HEK293T (cell line): ENCODE data around the gene CLCNKA.
A peak's percentile ranks its signal among the peaks of the same experiment; 100 is the strongest.
"Not testable (repeated sequence)": the region's sequence is repeated elsewhere in the genome, so short reads cannot be mapped to it uniquely, and the experiment has no call there.

ENCODE experiments used
- CTCF ChIA-PET: fragments of 350-600 bp; formaldehyde crosslinking; extraction: SDS; loops from one replicate; lab custom pipeline; 2021; ENCODE audit warnings: antibody characterized with exemption, inconsistent platforms; lab: Yijun Ruan, JAX
- POLR2A ChIA-PET: fragments of 350-600 bp; formaldehyde crosslinking; extraction: SDS; loops from one replicate; lab custom pipeline; 2020; ENCODE audit warnings: antibody characterized with exemption, inconsistent platforms; lab: Yijun Ruan, JAX
- DNase-seq: peaks from one replicate; pipeline ENCODE4 v3.0.0; 2012; ENCODE audit warnings: mixed read lengths; ENCODE audit errors: extremely low spot score
- ARNT ChIP-seq: fragments of 450-650 bp; IDR thresholded peaks from 2 replicates; pipeline ENCODE4 v1.6.1; 2017; ENCODE audit warnings: mild to moderate bottlenecking
- BHLHE40 ChIP-seq: fragments of 450-650 bp; IDR thresholded peaks from 2 replicates; pipeline ENCODE4 v1.6.1; 2016; ENCODE audit warnings: mild to moderate bottlenecking, moderate library complexity, borderline replicate concordance
- CTBP1 ChIP-seq: fragments of 450-650 bp; IDR thresholded peaks from 2 replicates; pipeline ENCODE4 v1.6.1; 2016; ENCODE audit warnings: borderline replicate concordance
- ELF4 ChIP-seq: fragments of 450-650 bp; IDR thresholded peaks from 2 replicates; pipeline ENCODE4 v1.6.1; 2017; ENCODE audit warnings: antibody characterized with exemption
- FOXA1 ChIP-seq: fragments of 450-650 bp; IDR thresholded peaks from 2 replicates; pipeline ENCODE4 v1.6.1; 2016; ENCODE audit warnings: mild to moderate bottlenecking
- FOXK2 ChIP-seq: fragments of 450-650 bp; IDR thresholded peaks from 2 replicates; pipeline ENCODE4 v1.6.1; 2016; ENCODE audit warnings: mild to moderate bottlenecking
- FOXM1 ChIP-seq: fragments of 450-650 bp; IDR thresholded peaks from 2 replicates; pipeline ENCODE4 v1.6.1; 2017; ENCODE audit warnings: mild to moderate bottlenecking, borderline replicate concordance
- HDGF ChIP-seq: fragments of 450-650 bp; IDR thresholded peaks from 2 replicates; pipeline ENCODE4 v1.6.1; 2017; ENCODE audit warnings: antibody characterized with exemption, borderline replicate concordance
- L3MBTL2 ChIP-seq: fragments of 450-650 bp; conservative IDR thresholded peaks from 2 replicates; pipeline ENCODE4 v1.6.1; 2016; ENCODE audit warnings: mild to moderate bottlenecking
- LEF1 ChIP-seq: fragments of 450-650 bp; IDR thresholded peaks from 2 replicates; pipeline ENCODE4 v1.6.1; 2017; ENCODE audit warnings: mild to moderate bottlenecking, borderline replicate concordance
- NFRKB ChIP-seq: fragments of 450-650 bp; IDR thresholded peaks from 2 replicates; pipeline ENCODE4 v1.6.1; 2016; ENCODE audit warnings: mild to moderate bottlenecking, moderate library complexity
- SP1 ChIP-seq: fragments of 450-650 bp; IDR thresholded peaks from 2 replicates; pipeline ENCODE4 v1.6.1; 2017
- SUZ12 ChIP-seq: fragments of 450-650 bp; IDR thresholded peaks from 2 replicates; pipeline ENCODE4 v1.6.1; 2016; ENCODE audit warnings: mild to moderate bottlenecking
- TARDBP ChIP-seq: fragments of 450-650 bp; IDR thresholded peaks from 2 replicates; pipeline ENCODE4 v1.6.1; 2016
- ZNF384 ChIP-seq: fragments of 450-650 bp; IDR thresholded peaks from 2 replicates; pipeline ENCODE4 v1.6.1; 2016
- TF ChIP-seq, protein P1 (sequence below): fragments of 450-650 bp; IDR thresholded peaks from 2 replicates; pipeline ENCODE4 v1.6.1; 2016

CLCNKA gene

GRCh38 chr1:16046842-16047241 lies 25.0 kb downstream of the CLCNKA start:
- DNase-seq: no peak
- no peak for TF ChIP-seq ZNF384
- no peak for TF ChIP-seq SP1
- no peak for TF ChIP-seq LEF1
- ChIA-PET CTCF (no interaction called here), POLR2A (no interaction called here)

DNA sequence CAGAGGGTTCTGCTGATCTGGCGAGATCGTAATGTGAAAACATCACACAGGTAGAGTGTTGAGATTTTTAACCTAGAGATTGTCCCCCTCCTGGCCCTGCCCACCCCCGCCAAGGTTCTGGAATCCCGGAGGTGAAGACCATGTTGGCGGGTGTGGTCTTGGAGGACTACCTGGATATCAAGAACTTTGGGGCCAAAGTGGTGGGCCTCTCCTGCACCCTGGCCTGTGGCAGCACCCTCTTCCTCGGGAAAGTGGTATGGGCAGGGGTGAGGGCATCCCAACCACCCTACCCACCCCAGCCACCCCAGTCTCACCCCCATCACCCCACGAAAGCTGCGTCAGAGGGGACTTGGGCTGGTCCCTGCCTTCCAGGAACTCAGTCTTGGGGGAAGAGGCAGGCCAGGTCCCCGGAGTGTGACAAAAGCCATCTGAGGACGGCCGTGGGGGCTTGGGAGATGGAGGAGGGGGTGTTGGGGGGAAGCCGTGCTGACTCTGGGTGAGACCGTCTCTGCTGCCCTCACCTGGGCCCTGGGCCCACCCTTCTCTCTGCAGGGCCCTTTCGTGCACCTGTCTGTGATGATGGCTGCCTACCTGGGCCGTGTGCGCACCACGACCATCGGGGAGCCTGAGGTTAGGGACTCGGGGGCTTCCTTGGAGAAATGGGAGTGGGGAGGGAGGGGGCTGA lies 26.1 kb downstream of the CLCNKA start:
- no peak for DNase-seq
- CTCF ChIA-PET: no interaction called here
- no peak for TF ChIP-seq HDGF
- no peak for TF ChIP-seq CTBP1
- TF ChIP-seq L3MBTL2: no peak
- TF ChIP-seq NFRKB: no peak
- no peak for TF ChIP-seq SP1
- no peak for TF ChIP-seq FOXK2
- no peak for TF ChIP-seq ARNT
- POLR2A ChIA-PET: no interaction called here

GRCh38 chr1:16048573-16049189 lies 26.8 kb downstream of the CLCNKA start:
- peak; percentile 65 for DNase-seq
- no peak for TF ChIP-seq TARDBP
- TF ChIP-seq, protein P1, sequence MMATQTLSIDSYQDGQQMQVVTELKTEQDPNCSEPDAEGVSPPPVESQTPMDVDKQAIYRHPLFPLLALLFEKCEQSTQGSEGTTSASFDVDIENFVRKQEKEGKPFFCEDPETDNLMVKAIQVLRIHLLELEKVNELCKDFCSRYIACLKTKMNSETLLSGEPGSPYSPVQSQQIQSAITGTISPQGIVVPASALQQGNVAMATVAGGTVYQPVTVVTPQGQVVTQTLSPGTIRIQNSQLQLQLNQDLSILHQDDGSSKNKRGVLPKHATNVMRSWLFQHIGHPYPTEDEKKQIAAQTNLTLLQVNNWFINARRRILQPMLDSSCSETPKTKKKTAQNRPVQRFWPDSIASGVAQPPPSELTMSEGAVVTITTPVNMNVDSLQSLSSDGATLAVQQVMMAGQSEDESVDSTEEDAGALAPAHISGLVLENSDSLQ: peak; percentile 62; the same call in 1 of the 2 replicates
- POLR2A ChIA-PET: no interaction called here
- CTCF ChIA-PET: no interaction called here

DNA sequence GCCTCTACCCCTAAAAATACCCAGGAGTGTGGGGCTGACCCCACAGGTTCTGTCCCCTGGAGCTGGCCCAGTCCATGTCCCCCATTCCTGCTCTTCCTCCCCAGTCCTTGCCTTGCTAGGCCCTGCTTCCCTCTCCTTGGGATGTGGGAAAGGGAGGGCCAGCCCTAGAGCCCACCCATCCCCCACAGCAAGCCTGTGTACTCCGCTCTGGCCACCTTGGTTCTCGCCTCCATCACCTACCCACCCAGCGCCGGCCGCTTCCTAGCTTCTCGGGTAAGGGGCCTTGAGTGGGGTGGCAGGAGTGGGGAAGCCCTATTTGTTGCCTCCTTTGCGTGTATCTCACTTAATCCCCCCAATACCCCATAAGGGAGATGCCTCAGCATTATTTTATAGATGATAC lies 28.5 kb downstream of the CLCNKA start:
- CTCF ChIA-PET: no interaction called here
- TF ChIP-seq LEF1: no peak
- TF ChIP-seq ARNT: no peak
- no peak for TF ChIP-seq HDGF
- no peak for TF ChIP-seq SP1
- no peak for TF ChIP-seq CTBP1
- TF ChIP-seq FOXK2: no peak
- no peak for TF ChIP-seq NFRKB
- no peak for TF ChIP-seq FOXA1
- TF ChIP-seq TARDBP: no peak
- TF ChIP-seq L3MBTL2: no peak
- TF ChIP-seq BHLHE40: no peak
- TF ChIP-seq FOXM1: no peak
- TF ChIP-seq, protein P1: no peak
- no peak for TF ChIP-seq SUZ12
- no peak for TF ChIP-seq ZNF384
- no peak for TF ChIP-seq ELF4
- no peak for DNase-seq
- POLR2A ChIA-PET: no interaction called here

GRCh38 chr1:16051039-16051438 lies 29.2 kb downstream of the CLCNKA start:
- POLR2A ChIA-PET: no interaction called here
- no peak for DNase-seq
- no peak for TF ChIP-seq LEF1
- TF ChIP-seq SP1: no peak
- no peak for TF ChIP-seq ELF4
- no peak for TF ChIP-seq SUZ12
- no peak for TF ChIP-seq NFRKB
- CTCF ChIA-PET: no interaction called here

DNA sequence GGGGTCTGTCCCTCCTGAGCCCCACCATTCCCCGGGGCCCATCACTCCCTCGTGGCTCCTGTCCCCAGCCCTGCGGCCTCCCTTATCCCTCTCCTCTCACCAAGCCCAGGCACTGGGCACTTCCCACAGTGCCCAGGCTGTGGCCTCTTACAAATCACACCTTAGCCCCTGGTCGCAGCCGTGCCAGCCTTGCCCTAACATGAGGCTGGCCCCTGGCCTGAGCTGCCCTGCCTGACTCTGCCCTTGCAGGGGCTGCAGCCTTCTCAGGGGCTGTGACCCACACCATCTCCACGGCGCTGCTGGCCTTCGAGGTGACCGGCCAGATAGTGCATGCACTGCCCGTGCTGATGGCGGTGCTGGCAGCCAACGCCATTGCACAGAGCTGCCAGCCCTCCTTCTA lies 30.1 kb downstream of the CLCNKA start:
- CTCF ChIA-PET, POLR2A ChIA-PET, DNase-seq: not testable (repeated sequence)

- DNase-seq: no peak
- ChIA-PET CTCF (interaction anchor here (1.2 kb wide), 1 partner anchor 45 kb away, joined by 4 read pairs; no protein-coding TSS in a partner anchor), POLR2A (interaction anchor here (1.2 kb wide), 1 partner anchor 44 kb away, joined by 4 read pairs; no protein-coding TSS in a partner anchor)
- TF ChIP-seq FOXK2 (no peak), FOXA1 (no peak)
These were observed 32.1 kb downstream of the CLCNKA start for GRCh38 chr1:16053781-16054502.
